ENCODE results near the gene TMEM91. TPM values are rescaled to one million over a fixed set of nuclear protein-coding genes. Genes with fewer than 3 reads are reported as not detected.

Gene TMEM91
- total RNA-seq, 1 donor from 2014 or later: 14.3 TPM

- Mint-ChIP-seq H3K9me3 (ENCODE audit: low read depth) (no peaks in the 10 kb centered on the region), H3K36me3 (ENCODE audit: insufficient read depth) (peaks cover 3% of the 10 kb centered on the region), H3K4me3 (ENCODE audit: low read depth) (no peak overlapping the region), H3K27ac (no peak overlapping the region), H3K4me1 (ENCODE audit: low read depth) (peaks cover 10% of the 10 kb centered on the region), H3K27me3 (no peaks in the 10 kb centered on the region)
- DNase-seq (ENCODE audit: low spot score, unreplicated experiment): no peak
- TF ChIP-seq CTCF (IDR thresholded peaks at IDR 0.05; ENCODE audit: unreplicated experiment): no peak
Measured at GRCh38 chr19:41428481-41428859, 52.1 kb downstream of the TMEM91 start.

DNA sequence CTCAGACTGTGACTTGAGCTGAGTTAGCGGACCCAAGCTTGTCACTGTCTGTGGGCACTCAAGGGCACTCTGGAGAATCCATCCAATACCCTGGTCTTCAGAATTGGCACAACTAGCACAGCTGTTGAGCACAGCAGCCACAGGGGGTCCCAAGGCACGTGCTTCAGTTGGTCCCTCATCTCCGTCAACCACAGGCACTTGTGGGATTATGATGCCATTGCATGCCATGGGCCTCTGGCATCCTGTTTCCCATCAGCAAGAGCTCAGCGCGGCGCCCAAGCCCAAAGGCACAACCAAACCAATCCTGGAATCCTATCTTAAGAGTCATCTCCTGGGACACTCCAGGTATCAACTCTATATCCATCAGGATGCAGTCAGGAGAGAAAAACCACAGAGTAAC lies 54.6 kb downstream of the TMEM91 start:
- Mint-ChIP-seq H3K27me3 (no peaks in the 10 kb centered on the region), H3K4me1 (ENCODE audit: low read depth) (peaks cover 10% of the 10 kb centered on the region), H3K4me3 (ENCODE audit: low read depth) (no peak overlapping the region), H3K9me3 (ENCODE audit: low read depth) (no peaks in the 10 kb centered on the region), H3K27ac (no peak overlapping the region), H3K36me3 (ENCODE audit: insufficient read depth) (peaks cover 3% of the 10 kb centered on the region)
- no peak for DNase-seq (ENCODE audit: low spot score, unreplicated experiment)
- TF ChIP-seq CTCF (IDR thresholded peaks at IDR 0.05; ENCODE audit: unreplicated experiment): no peak

DNA sequence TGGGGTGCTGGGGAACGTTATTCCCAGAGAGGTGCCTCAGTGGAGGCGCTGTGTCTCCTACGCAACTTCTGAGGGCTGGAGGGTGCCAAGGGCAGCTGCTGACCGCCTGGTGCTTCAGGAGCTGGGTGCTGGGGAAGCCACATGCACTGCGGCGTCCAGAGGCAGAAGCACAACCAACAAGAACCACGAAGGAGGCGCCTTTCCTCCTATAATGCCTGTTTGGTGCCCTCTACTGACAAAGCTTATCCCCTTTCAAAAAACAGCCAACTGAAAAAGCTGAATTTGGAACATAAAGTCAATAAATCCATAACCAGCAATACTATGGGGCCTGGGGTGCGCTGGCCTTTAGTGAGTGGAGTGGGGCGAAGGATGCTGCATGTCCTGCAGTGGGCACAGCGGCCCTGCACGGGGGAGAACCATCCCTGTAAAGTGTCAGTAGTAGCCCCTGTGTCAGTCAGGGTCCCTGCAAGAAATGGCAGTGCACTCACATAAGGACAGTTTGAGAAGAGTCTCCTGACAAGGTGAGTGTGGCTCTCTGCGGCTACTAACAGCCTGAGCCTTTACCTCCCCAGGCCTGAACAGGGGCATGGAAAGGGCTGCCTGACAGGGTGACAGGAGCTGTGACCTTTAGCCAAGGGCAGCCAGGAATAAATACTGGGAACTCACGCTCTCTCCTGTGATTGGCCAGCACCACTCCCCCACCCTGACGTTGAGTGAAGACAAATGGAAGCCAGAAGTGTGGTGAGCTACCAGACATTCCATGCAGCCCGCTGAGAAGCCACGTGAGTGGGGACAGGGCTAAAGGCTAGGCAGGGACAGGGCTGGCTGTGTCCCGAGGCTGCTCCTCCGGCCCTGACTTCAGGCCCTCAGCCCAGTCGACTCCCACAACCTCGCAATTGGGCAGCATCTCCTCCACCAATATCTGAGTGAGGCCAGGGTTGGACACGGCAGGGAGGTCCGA lies 55.4 kb downstream of the TMEM91 start:
- no peak overlapping the region for H3K4me3 Mint-ChIP-seq (ENCODE audit: low read depth)
- TF ChIP-seq CTCF (IDR thresholded peaks at IDR 0.05; ENCODE audit: unreplicated experiment): peak; percentile 24
- no peak for DNase-seq (ENCODE audit: low spot score, unreplicated experiment)
- H3K9me3 Mint-ChIP-seq (ENCODE audit: low read depth): no peaks in the 10 kb centered on the region
- H3K4me1 Mint-ChIP-seq (ENCODE audit: low read depth): peaks cover 10% of the 10 kb centered on the region
- H3K27ac Mint-ChIP-seq: no peak overlapping the region
- peaks cover 3% of the 10 kb centered on the region for H3K36me3 Mint-ChIP-seq (ENCODE audit: insufficient read depth)
- no peaks in the 10 kb centered on the region for H3K27me3 Mint-ChIP-seq

DNA sequence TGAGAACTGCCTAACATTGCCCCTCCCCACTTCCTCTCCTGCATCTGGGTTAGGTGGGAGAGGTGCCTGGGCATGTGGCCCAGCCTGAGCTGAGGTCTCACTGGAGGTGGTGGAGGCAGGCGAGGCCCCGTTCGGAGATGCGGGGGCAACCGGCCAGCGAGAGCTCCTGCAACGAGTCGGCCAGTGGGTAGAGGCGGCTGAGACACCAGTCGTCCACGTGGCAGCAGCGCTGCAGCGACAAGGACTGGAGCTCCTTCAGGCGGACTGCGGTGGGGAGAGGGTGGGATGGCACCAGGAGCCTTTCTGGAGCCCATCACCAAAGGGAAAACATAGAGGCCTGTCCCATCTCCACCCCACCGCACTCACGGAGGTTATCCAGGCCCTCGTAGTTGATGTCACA lies 56.8 kb downstream of the TMEM91 start:
- peaks cover 1% of the 10 kb centered on the region for H3K4me1 Mint-ChIP-seq (ENCODE audit: low read depth)
- H3K27me3 Mint-ChIP-seq: no peaks in the 10 kb centered on the region
- no peak overlapping the region for H3K27ac Mint-ChIP-seq
- DNase-seq (ENCODE audit: low spot score, unreplicated experiment): no peak
- peaks cover 5% of the 10 kb centered on the region for H3K36me3 Mint-ChIP-seq (ENCODE audit: insufficient read depth)
- H3K9me3 Mint-ChIP-seq (ENCODE audit: low read depth): no peaks in the 10 kb centered on the region
- H3K4me3 Mint-ChIP-seq (ENCODE audit: low read depth): no peak overlapping the region
- TF ChIP-seq CTCF (IDR thresholded peaks at IDR 0.05; ENCODE audit: unreplicated experiment): no peak

Other genes with a start within 250 kb of the TMEM91 start
- 4.0 and 5.8 TPM in 2 replicates for gene CYP2S1, start 183.3 kb upstream of the TMEM91 start, total RNA-seq
- gene AXL, start 157.3 kb upstream of the TMEM91 start, total RNA-seq: 14.8 and 15.7 TPM in 2 replicates
- 256 and 259 TPM in 2 replicates for gene HNRNPUL1, start 112.2 kb upstream of the TMEM91 start, total RNA-seq
- 44.9 and 46.5 TPM in 2 replicates for gene CCDC97, start 66.4 kb upstream of the TMEM91 start, total RNA-seq
- gene TGFB1, start 22.6 kb upstream of the TMEM91 start, total RNA-seq: 4.3 and 5.5 TPM in 2 replicates
- 8.6 and 10.7 TPM in 2 replicates for gene B9D2, start 12.4 kb upstream of the TMEM91 start, total RNA-seq
- 15.4 and 17.0 TPM in 2 replicates for gene EXOSC5, start 20.8 kb downstream of the TMEM91 start, total RNA-seq
- 15.2 and 16.3 TPM in 2 replicates for gene BCKDHA, start 21.3 kb downstream of the TMEM91 start, total RNA-seq
- 4.4 and 4.6 TPM in 2 replicates for gene B3GNT8, start 50.8 kb downstream of the TMEM91 start, total RNA-seq
- gene DMAC2, start 63.4 kb downstream of the TMEM91 start, total RNA-seq: 51.3 and 54.1 TPM in 2 replicates
- gene ERICH4, start 66.6 kb downstream of the TMEM91 start, total RNA-seq: not detected in 2 replicates
- gene CEACAM21, start 199.6 kb downstream of the TMEM91 start, total RNA-seq: not detected in 2 replicates